Vagina (tissue), 2 donors: ENCODE measurements around the gene RNF115. TPM values are rescaled to one million over a fixed set of nuclear protein-coding genes. Genes with fewer than 3 reads are reported as not detected.

ENCODE experiments used
- DNase-seq, 2 donors: peaks; one replicate each; pipeline ENCODE4 v3.0.0-alpha.2; 2017; ENCODE audit errors: extremely low spot score in 2 of 2
- H3K27ac ChIP-seq: fragments of 200-600 bp; sonication (generic); one replicate; pipeline ENCODE4 v1.5.1; 2019
- H3K27me3 ChIP-seq: fragments of 200-600 bp; sonication (generic); one replicate; pipeline ENCODE4 v1.5.1; 2019
- H3K36me3 ChIP-seq, 2 donors: fragments of 200-600 bp; sonication (generic); one replicate each; pipeline ENCODE4 v1.5.1; 2017 to 2019
- H3K4me1 ChIP-seq: fragments of 200-600 bp; sonication (generic); one replicate; pipeline ENCODE4 v1.5.1; 2019
- H3K4me3 ChIP-seq, 2 donors: fragments of 200-600 bp; sonication (generic); 1 replicate in 1 of 2; 2 replicates in 1 of 2; pipeline ENCODE4 v1.5.1; 2016 to 2019
- H3K9me3 ChIP-seq: fragments of 200-600 bp; sonication (generic); one replicate; pipeline ENCODE4 v1.5.1; 2019
- POLR2A ChIP-seq, 2 donors: fragments of 450-650 bp; IDR thresholded peaks; one replicate each; pipeline ENCODE4 v1.6.1; 2017; ENCODE audit warnings: antibody characterized with exemption in 2 of 2, mild to moderate bottlenecking in 2 of 2, moderate library complexity in 2 of 2
- POLR2AphosphoS5 ChIP-seq, 2 donors: sonication (generic); formaldehyde crosslinking; IDR thresholded peaks; one replicate each; pipeline ENCODE4 v1.9.0; 2017; ENCODE audit warnings: antibody characterized with exemption in 2 of 2, mild to moderate bottlenecking in 2 of 2, low read depth in 1 of 2; ENCODE audit not compliant: insufficient read depth in 1 of 2
- intact Hi-C: fragments of 100-400 bp; cut with DNase I; formaldehyde crosslinking; loops from one replicate; pipeline ENCODE4 v1.15.1; 2023
- total RNA-seq: library from RNA; depleted of rRNA; stranded (reverse); fragments of >200 nt; gene quantifications from one replicate; pipeline ENCODE4 v1.2.3, GENCODE V29; 2016
- TF ChIP-seq, protein P1 (sequence below), 3 experiments: fragments of 450-650 bp in 2 of 3; fragments of 200-600 bp in 1 of 3; sonication (generic) in 1 of 3; IDR thresholded peaks; one replicate each; pipeline ENCODE4 v1.5.1; 2017 to 2019; ENCODE audit warnings: antibody characterized with exemption in 3 of 3, mild to moderate bottlenecking in 2 of 3, moderate library complexity in 2 of 3

Gene RNF115
- total RNA-seq, 1 donor from 2014 or later = 16.2 TPM

- H3K27ac ChIP-seq = no peak overlapping the region
- H3K36me3 ChIP-seq = no peaks in the 10 kb centered on the region
- H3K4me1 ChIP-seq = peaks cover 12% of the 10 kb centered on the region
- H3K27me3 ChIP-seq = no peaks in the 10 kb centered on the region
- H3K9me3 ChIP-seq = no peaks in the 10 kb centered on the region
- TF ChIP-seq POLR2A (IDR thresholded peaks at IDR 0.05) = no peak
- TF ChIP-seq POLR2AphosphoS5 (IDR thresholded peaks at IDR 0.05; ENCODE audit: insufficient read depth in 1 of 2, low read depth in 1 of 2) = no peak
- TF ChIP-seq, protein P1, sequence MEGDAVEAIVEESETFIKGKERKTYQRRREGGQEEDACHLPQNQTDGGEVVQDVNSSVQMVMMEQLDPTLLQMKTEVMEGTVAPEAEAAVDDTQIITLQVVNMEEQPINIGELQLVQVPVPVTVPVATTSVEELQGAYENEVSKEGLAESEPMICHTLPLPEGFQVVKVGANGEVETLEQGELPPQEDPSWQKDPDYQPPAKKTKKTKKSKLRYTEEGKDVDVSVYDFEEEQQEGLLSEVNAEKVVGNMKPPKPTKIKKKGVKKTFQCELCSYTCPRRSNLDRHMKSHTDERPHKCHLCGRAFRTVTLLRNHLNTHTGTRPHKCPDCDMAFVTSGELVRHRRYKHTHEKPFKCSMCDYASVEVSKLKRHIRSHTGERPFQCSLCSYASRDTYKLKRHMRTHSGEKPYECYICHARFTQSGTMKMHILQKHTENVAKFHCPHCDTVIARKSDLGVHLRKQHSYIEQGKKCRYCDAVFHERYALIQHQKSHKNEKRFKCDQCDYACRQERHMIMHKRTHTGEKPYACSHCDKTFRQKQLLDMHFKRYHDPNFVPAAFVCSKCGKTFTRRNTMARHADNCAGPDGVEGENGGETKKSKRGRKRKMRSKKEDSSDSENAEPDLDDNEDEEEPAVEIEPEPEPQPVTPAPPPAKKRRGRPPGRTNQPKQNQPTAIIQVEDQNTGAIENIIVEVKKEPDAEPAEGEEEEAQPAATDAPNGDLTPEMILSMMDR (IDR thresholded peaks at IDR 0.05) = no peak
- no peak for DNase-seq
- intact Hi-C loops = no loop called here
- no peak overlapping the region for H3K4me3 ChIP-seq
Observed at GRCh38 chr1:145786271-145786670, 37.6 kb downstream of the RNF115 start.

DNA sequence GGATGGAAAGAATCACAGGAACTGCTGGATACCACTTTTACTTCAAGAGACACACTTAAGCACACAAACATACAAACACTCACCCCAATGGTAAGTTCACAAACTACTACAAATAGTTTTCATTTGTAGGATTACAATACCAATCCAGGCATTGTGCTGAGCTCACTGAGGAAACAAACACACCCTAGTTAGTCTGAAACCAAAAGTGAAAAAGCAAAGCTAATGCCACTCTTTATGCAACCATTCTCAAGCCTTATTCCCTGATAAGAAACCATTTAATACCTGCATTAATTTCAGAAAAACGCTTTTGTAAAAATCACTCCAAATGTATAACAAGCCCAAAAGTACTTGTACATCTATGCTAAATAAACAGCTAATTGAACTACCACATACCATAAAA is 38.3 kb downstream of the RNF115 start:
- Histone ChIP-seq H3K9me3 (no peaks in the 10 kb centered on the region), H3K36me3 (no peaks in the 10 kb centered on the region), H3K27me3 (no peaks in the 10 kb centered on the region), H3K4me1 (peaks cover 12% of the 10 kb centered on the region), H3K27ac (no peak overlapping the region), H3K4me3 (no peak overlapping the region)
- DNase-seq = no peak
- intact Hi-C loops = no loop called here
- TF ChIP-seq POLR2AphosphoS5 (IDR thresholded peaks at IDR 0.05; ENCODE audit: insufficient read depth in 1 of 2, low read depth in 1 of 2) (no peak), POLR2A (IDR thresholded peaks at IDR 0.05) (no peak)
- TF ChIP-seq, protein P1 (IDR thresholded peaks at IDR 0.05) = no peak

- Histone ChIP-seq H3K27me3 (no peaks in the 10 kb centered on the region), H3K36me3 (no peaks in the 10 kb centered on the region), H3K4me3 (no peak overlapping the region), H3K4me1 (peaks cover 12% of the 10 kb centered on the region), H3K27ac (peak overlapping the region; percentile 42), H3K9me3 (no peaks in the 10 kb centered on the region)
- TF ChIP-seq POLR2AphosphoS5 (IDR thresholded peaks at IDR 0.05; ENCODE audit: insufficient read depth in 1 of 2, low read depth in 1 of 2) = no peak
- TF ChIP-seq POLR2A (IDR thresholded peaks at IDR 0.05) = no peak
- TF ChIP-seq, protein P1 (IDR thresholded peaks at IDR 0.05) = no peak
- intact Hi-C loops = no loop called here
- no peak for DNase-seq
Observed at GRCh38 chr1:145784409-145784808, 39.5 kb downstream of the RNF115 start.

DNA sequence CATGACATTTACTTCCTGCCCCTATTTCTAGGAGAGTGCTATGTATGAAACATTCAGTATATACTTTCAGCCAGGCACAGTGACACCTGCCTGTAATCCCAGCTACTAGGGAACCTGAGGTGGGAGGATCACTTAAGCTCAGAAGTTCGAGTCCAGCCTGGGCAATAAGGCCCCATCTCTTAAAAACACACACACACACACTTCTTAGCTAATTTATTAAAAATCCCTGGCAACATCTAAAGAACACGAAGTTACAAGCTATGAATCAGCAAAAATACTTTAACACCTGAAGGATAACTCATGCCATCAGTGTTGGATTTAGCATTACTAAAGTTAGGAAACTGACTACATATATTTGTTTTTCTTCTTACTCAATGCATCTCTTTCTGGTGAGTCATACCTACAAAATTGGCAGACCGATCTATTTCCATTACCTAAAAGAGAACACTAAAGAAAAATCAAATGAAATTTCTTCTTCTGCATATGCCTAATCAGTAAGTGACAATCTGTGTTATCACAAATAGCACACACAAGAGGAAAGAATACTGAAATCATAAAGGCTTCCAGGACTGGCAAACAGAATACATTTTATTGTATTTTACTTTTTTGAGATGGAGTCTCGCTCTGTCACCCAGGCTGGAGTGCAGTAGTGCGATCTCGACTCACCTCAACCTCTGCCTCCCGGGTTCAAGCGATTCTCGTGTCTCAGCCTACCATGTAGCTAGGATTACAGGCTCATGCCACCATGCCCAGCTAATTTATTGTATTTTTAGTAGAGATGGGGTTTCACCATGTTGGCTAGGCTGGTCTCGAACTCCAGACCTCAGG is 41.4 kb downstream of the RNF115 start:
- TF ChIP-seq POLR2AphosphoS5 (IDR thresholded peaks at IDR 0.05; ENCODE audit: insufficient read depth in 1 of 2, low read depth in 1 of 2) (peak in 1 of 2 donors; percentile 75), POLR2A (IDR thresholded peaks at IDR 0.05) (no peak)
- Histone ChIP-seq H3K4me1 (peaks cover 15% of the 10 kb centered on the region), H3K4me3 (no peak overlapping the region), H3K36me3 (no peaks in the 10 kb centered on the region), H3K27me3 (no peaks in the 10 kb centered on the region), H3K9me3 (no peaks in the 10 kb centered on the region), H3K27ac (peak overlapping the region; percentile 53)
- no peak for DNase-seq
- intact Hi-C loops = no loop called here

GRCh38 chr1:145778146-145778540 is 45.8 kb downstream of the RNF115 start:
- TF ChIP-seq POLR2A (IDR thresholded peaks at IDR 0.05) (no peak), POLR2AphosphoS5 (IDR thresholded peaks at IDR 0.05; ENCODE audit: insufficient read depth in 1 of 2, low read depth in 1 of 2) (no peak)
- TF ChIP-seq, protein P1 (IDR thresholded peaks at IDR 0.05) = no peak
- H3K4me3 ChIP-seq = no peak overlapping the region
- no peak for DNase-seq
- no peaks in the 10 kb centered on the region for H3K36me3 ChIP-seq
- no peaks in the 10 kb centered on the region for H3K9me3 ChIP-seq
- no peaks in the 10 kb centered on the region for H3K27me3 ChIP-seq
- H3K4me1 ChIP-seq = peaks cover 19% of the 10 kb centered on the region
- H3K27ac ChIP-seq = no peak overlapping the region
- intact Hi-C loops = no loop called here
